A673 (cell line): Measurements from ENCODE around the gene APOOL. TPM values are rescaled to one million over a fixed set of nuclear protein-coding genes. Genes with fewer than 3 reads are reported as not detected.

Source experiments
- BruUV-seq: library from RNA; stranded (reverse); fragments of 400-500 nt; replicated peaks from 2 replicates; lab custom pipeline; 2021; lab: Mats Ljungman, UMichigan
- CTCF ChIA-PET: fragments of 300-600 bp; sonication (Branson Sonifier 250); formaldehyde crosslinking; loops from one replicate; lab custom pipeline; 2022; ENCODE audit warnings: antibody characterized with exemption; lab: Charles Lee
- POLR2A ChIA-PET: fragments of 300-600 bp; sonication (Branson Sonifier 250); formaldehyde crosslinking; loops from one replicate; lab custom pipeline; 2022; ENCODE audit warnings: antibody characterized with exemption; ENCODE audit not compliant: low non-redundant PET; lab: Charles Lee
- DNase-seq: peaks from one replicate; pipeline ENCODE4 v3.0.0-alpha.2; 2015; ENCODE audit warnings: low spot score
- H3K27ac ChIP-seq: fragments of 200-600 bp; sonication (generic); 2 replicates; pipeline ENCODE4 v1.5.1; 2016; ENCODE audit warnings: mixed run types, low read depth, mild to moderate bottlenecking, mixed read lengths, antibody characterized with exemption, low read length; ENCODE audit not compliant: poor library complexity, severe bottlenecking
- H3K27me3 ChIP-seq: fragments of 200-600 bp; sonication (generic); replicated peaks from 2 replicates; pipeline ENCODE4 v1.6.1; 2017; ENCODE audit warnings: mixed run types, low read depth, mild to moderate bottlenecking, mixed read lengths, antibody characterized with exemption, low read length; ENCODE audit not compliant: insufficient read depth, poor library complexity
- H3K36me3 ChIP-seq: fragments of 200-600 bp; sonication (generic); 2 replicates; pipeline ENCODE4 v1.6.1; 2016; ENCODE audit warnings: mixed run types, mild to moderate bottlenecking, mixed read lengths, antibody characterized with exemption, low read length; ENCODE audit not compliant: insufficient read depth, poor library complexity, severe bottlenecking
- H3K4me1 ChIP-seq: fragments of 200-600 bp; sonication (generic); 2 replicates; pipeline ENCODE4 v1.6.1; 2017; ENCODE audit warnings: mixed run types, mild to moderate bottlenecking, mixed read lengths, antibody characterized with exemption, low read length; ENCODE audit not compliant: insufficient read depth, poor library complexity, severe bottlenecking
- H3K4me3 ChIP-seq: fragments of 200-600 bp; sonication (generic); 2 replicates; pipeline ENCODE4 v1.5.1; 2016; ENCODE audit warnings: low read depth, mixed run types, mild to moderate bottlenecking, mixed read lengths, low read length; ENCODE audit not compliant: poor library complexity, severe bottlenecking
- H3K9me3 ChIP-seq: fragments of 200-600 bp; sonication (generic); 2 replicates; pipeline ENCODE4 v1.6.1; 2016; ENCODE audit warnings: mixed run types, low read depth, mild to moderate bottlenecking, mixed read lengths, antibody characterized with exemption, low read length; ENCODE audit not compliant: poor library complexity, severe bottlenecking
- EZH2 ChIP-seq: fragments of 200-600 bp; sonication (generic); IDR thresholded peaks from 2 replicates; pipeline ENCODE4 v1.6.1; 2017; ENCODE audit warnings: borderline replicate concordance, low read depth, mild to moderate bottlenecking, mixed read lengths, antibody characterized with exemption, low read length; ENCODE audit not compliant: poor library complexity, severe bottlenecking
- intact Hi-C: fragments of 100-400 bp; cut with micrococcal nuclease; formaldehyde crosslinking; loops from one replicate; pipeline ENCODE4 v1.10.0; 2022; ENCODE audit not compliant: unreplicated experiment
- total RNA-seq: library from RNA; stranded (reverse); gene quantifications from 2 replicates; pipeline ENCODE4 v1.2.3, GENCODE V29; 2021
- TF ChIP-seq, protein P1 (sequence below): fragments of 300-800, 200-600 bp; sonication (generic); conservative IDR thresholded peaks from 2 replicates; pipeline ENCODE4 v1.5.1; 2017; ENCODE audit warnings: low read depth, mild to moderate bottlenecking, antibody characterized with exemption, low read length, moderate library complexity, mixed read lengths

Gene APOOL
- total RNA-seq, 1 experiment from 2014 or later = 22.6 TPM

DNA sequence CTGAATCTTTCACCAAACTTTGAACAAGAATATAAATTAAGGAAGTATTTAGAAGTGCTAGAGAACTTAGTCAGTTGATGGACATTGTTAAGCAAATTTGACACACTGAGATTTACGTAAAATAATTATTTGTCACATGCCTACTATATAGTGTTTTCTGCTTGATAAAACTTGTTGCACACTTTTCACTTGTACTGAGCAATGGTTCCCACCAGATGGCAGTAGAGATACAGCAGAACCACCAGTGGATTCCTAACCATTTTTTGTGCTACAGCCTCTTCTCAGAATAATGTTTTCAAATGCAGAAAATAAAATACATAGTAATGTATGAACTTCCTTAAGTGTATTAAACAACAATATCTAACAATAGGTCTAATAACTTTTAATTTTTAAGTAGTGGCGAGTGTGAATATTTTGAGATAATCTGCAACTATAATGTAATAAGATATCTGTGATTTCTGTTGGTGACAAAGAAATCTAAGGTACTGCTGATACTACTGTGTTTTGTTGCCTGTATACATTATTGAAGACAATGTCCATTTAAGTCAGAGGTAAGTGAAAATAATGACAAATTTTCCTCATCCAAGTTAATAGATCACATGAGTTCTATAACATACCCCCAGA lies 81.2 kb downstream of the APOOL start:
- peak; percentile 40 for DNase-seq
- CTCF ChIA-PET = no interaction called here
- POLR2A ChIA-PET = no interaction called here
- TF ChIP-seq, protein P1, sequence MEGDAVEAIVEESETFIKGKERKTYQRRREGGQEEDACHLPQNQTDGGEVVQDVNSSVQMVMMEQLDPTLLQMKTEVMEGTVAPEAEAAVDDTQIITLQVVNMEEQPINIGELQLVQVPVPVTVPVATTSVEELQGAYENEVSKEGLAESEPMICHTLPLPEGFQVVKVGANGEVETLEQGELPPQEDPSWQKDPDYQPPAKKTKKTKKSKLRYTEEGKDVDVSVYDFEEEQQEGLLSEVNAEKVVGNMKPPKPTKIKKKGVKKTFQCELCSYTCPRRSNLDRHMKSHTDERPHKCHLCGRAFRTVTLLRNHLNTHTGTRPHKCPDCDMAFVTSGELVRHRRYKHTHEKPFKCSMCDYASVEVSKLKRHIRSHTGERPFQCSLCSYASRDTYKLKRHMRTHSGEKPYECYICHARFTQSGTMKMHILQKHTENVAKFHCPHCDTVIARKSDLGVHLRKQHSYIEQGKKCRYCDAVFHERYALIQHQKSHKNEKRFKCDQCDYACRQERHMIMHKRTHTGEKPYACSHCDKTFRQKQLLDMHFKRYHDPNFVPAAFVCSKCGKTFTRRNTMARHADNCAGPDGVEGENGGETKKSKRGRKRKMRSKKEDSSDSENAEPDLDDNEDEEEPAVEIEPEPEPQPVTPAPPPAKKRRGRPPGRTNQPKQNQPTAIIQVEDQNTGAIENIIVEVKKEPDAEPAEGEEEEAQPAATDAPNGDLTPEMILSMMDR = peak; percentile 84
- no peak for TF ChIP-seq EZH2
- intact Hi-C loops = no loop called here
- no peaks in the 10 kb centered on the region for H3K36me3 ChIP-seq
- H3K9me3 ChIP-seq = no peaks in the 10 kb centered on the region
- no peaks in the 10 kb centered on the region for H3K27me3 ChIP-seq
- H3K4me3 ChIP-seq = no peak overlapping the region
- no peak overlapping the region for H3K27ac ChIP-seq
- no peaks in the 10 kb centered on the region for H3K4me1 ChIP-seq
- BruUV-seq = no TSS peak

- Histone ChIP-seq H3K9me3 (no peaks in the 10 kb centered on the region), H3K36me3 (no peaks in the 10 kb centered on the region), H3K4me3 (no peak overlapping the region), H3K4me1 (no peaks in the 10 kb centered on the region), H3K27me3 (no peaks in the 10 kb centered on the region), H3K27ac (no peak overlapping the region)
- BruUV-seq = no TSS peak
- no peak for DNase-seq
- intact Hi-C loops = no loop called here
- POLR2A ChIA-PET = no interaction called here
- CTCF ChIA-PET = no interaction called here
- TF ChIP-seq, protein P1 = no peak
- no peak for TF ChIP-seq EZH2
These were observed 85.7 kb downstream of the APOOL start for GRCh38 chrX:85089321-85089840.

- Histone ChIP-seq H3K9me3 (no peaks in the 10 kb centered on the region), H3K27ac (no peak overlapping the region), H3K27me3 (no peaks in the 10 kb centered on the region), H3K36me3 (no peaks in the 10 kb centered on the region), H3K4me1 (no peaks in the 10 kb centered on the region), H3K4me3 (no peak overlapping the region)
- intact Hi-C loops = no loop called here
- POLR2A ChIA-PET = no interaction called here
- CTCF ChIA-PET = no interaction called here
- TF ChIP-seq, protein P1 = no peak
- TF ChIP-seq EZH2 = no peak
- BruUV-seq = no TSS peak
- no peak for DNase-seq
These were observed 103.7 kb downstream of the APOOL start for GRCh38 chrX:85107407-85107806.
